Jurkat, Clone E6-1 (cell line): ENCODE measurements around the gene KAT2B.

Experiments used
- DNase-seq: peaks from one replicate; pipeline ENCODE4 v3.0.0-alpha.2; 2011; ENCODE audit warnings: low read depth, low spot score
- H3K4me3 ChIP-seq: 2 replicates; pipeline ENCODE4 v1.5.1; 2011; ENCODE audit warnings: mild to moderate bottlenecking, low read length, control low read depth, moderate library complexity

KAT2B gene

DNA sequence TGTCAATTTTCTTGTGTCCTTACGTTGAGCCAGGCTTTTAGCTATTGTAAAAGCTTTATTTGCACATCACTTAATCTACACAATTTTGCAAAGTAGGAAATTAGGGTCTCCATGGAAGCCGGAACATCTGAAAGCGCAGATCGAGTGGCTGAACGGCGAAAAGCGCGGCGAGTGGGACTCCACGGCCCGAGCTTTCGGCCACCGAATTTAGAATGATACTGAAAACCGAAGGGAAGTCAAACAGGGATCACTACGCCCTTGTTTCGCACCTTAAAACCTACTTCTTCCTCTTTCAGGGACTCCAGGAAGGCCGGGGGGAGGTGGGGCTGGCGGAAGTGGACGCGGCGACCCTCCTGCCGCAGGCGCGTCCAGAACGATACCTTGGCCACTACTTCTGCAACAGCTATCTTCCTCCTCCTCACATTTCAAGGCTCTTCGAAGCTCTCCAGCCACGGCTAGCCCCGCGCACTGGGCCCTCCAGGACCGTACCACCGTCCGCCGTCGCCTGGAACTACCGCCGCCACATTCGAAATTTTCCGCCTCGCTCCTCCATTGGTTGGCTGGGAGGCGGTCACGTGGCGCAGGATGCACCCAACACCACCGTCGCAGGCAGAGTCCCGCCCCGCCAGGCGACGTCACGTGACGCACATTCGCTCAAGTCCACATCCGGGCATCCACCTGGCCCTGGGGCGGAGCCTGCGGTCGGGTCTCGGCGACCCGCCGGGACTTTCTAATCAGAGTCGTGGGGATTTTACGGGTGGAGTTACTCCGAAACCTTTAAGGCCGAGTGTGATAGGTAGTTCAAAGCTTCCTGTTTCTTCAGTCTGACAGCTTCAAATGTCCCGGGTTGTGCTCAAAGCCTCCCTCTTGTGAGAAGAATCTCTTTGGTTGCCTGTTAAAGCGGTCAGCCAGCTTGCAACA, 145.7 kb downstream of the KAT2B start, which contains the start of gene SGO1:
Gene SGO1, minus strand, starts transcription at position 528 of the 921 bp plus-strand sequence. CDS start 2,179 bp downstream, outside the sequence.
- DNase-seq, result peak; percentile 94

GRCh38 chr3:20186600-20187004, 146.4 kb downstream of the KAT2B start:
- DNase-seq, result no peak
- peak overlapping the region; percentile 81 for H3K4me3 ChIP-seq

More for the DNA sequence above, 145.7 kb downstream of the KAT2B start, which contains the start of gene SGO1:
- peak within 1 kb of the TSS; percentile 81 for H3K4me3 ChIP-seq

- H3K4me3 ChIP-seq, result no peak overlapping the region
- no peak for DNase-seq
Observed at GRCh38 chr3:20190991-20191390, 150.7 kb downstream of the KAT2B start.

GRCh38 chr3:20194793-20195460, 154.7 kb downstream of the KAT2B start:
- H3K4me3 ChIP-seq, result no peak overlapping the region
- no peak for DNase-seq

DNA sequence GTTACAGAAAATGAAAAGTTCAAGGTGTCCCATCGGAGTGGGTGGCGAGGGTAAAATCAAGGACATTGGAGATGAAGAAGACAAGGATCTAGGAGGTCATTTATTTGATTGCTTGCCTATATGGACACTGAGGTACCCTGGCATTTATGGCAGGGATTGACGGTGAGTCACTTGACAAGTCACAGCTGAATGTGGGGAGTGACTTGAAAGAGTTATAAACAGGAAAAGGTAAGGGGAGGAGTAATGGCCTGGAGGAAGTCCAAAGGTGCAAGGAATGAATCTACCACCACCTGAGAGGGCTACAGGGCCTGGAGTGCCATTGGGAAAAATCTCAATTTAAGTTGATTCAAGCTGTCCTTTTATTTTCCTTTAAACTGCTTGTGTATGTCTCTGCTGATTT, 157.5 kb downstream of the KAT2B start:
- no peak for DNase-seq
- H3K4me3 ChIP-seq, result no peak overlapping the region

GRCh38 chr3:20201143-20201542, 160.9 kb downstream of the KAT2B start:
- DNase-seq, result no peak
- no peak overlapping the region for H3K4me3 ChIP-seq
